ENCODE measurements around the gene CH25H.

CH25H gene

GRCh38 chr10:89167915-89168314 is 39.2 kb downstream of the CH25H start:
- no peak for DNase-seq (ENCODE audit: extremely low read depth, low read depth)
- TF ChIP-seq, protein P1, sequence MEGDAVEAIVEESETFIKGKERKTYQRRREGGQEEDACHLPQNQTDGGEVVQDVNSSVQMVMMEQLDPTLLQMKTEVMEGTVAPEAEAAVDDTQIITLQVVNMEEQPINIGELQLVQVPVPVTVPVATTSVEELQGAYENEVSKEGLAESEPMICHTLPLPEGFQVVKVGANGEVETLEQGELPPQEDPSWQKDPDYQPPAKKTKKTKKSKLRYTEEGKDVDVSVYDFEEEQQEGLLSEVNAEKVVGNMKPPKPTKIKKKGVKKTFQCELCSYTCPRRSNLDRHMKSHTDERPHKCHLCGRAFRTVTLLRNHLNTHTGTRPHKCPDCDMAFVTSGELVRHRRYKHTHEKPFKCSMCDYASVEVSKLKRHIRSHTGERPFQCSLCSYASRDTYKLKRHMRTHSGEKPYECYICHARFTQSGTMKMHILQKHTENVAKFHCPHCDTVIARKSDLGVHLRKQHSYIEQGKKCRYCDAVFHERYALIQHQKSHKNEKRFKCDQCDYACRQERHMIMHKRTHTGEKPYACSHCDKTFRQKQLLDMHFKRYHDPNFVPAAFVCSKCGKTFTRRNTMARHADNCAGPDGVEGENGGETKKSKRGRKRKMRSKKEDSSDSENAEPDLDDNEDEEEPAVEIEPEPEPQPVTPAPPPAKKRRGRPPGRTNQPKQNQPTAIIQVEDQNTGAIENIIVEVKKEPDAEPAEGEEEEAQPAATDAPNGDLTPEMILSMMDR (IDR thresholded peaks at IDR 0.05; ENCODE audit: low read depth, low read length, missing control alignments): no peak
- H3K4me3 ChIP-seq (replicated peaks; ENCODE audit: low read depth, low read length): no peak overlapping the region

DNA sequence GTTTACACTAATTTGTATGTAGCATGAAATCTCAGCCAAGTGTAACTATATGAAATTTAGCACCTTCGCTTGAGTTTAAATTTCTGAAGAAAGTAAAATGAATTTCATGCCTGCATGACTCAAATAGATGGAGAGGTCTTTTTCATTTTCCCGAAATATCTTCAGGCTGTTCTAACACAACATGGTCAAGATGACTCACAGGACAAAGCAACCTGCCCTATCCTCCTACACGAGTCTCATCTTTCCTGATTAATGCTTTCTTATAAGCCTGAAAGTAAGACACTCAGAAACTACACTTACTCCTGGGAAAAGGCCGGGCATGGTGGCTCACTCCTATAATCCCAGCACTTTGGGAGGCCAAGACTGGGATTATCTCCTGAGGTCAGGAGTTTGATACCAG is 41.2 kb downstream of the CH25H start:
- TF ChIP-seq, protein P1 (IDR thresholded peaks at IDR 0.05; ENCODE audit: low read depth, low read length, missing control alignments): no peak
- H3K4me3 ChIP-seq (replicated peaks; ENCODE audit: low read depth, low read length): no peak overlapping the region
- no peak for DNase-seq (ENCODE audit: extremely low read depth, low read depth)

GRCh38 chr10:89164920-89165319 is 42.2 kb downstream of the CH25H start:
- no peak for DNase-seq (ENCODE audit: extremely low read depth, low read depth)
- H3K4me3 ChIP-seq (replicated peaks; ENCODE audit: low read depth, low read length): no peak overlapping the region
- TF ChIP-seq, protein P1 (IDR thresholded peaks at IDR 0.05; ENCODE audit: low read depth, low read length, missing control alignments): no peak

DNA sequence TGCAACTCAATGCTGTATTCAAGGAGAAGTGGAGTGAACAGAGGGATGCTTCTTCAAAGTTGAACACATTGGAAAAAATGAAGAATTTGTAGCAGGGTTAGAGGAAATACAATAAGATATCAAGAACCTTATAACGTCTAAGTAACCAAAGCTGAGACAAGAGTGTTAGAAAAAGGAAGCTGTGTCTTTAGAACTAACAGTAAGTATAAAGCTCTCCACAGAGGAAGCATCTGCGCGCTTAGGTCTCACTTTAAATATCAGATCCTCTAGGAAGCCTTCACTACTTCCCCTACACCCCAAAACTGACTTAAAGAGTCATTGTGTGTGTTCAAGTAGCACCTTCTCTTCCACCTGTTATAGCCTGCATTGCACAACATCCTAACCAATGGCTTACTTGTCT is 43.0 kb downstream of the CH25H start:
- TF ChIP-seq, protein P1 (IDR thresholded peaks at IDR 0.05; ENCODE audit: low read depth, low read length, missing control alignments): no peak
- DNase-seq (ENCODE audit: extremely low read depth, low read depth): no peak
- H3K4me3 ChIP-seq (replicated peaks; ENCODE audit: low read depth, low read length): no peak overlapping the region

DNA sequence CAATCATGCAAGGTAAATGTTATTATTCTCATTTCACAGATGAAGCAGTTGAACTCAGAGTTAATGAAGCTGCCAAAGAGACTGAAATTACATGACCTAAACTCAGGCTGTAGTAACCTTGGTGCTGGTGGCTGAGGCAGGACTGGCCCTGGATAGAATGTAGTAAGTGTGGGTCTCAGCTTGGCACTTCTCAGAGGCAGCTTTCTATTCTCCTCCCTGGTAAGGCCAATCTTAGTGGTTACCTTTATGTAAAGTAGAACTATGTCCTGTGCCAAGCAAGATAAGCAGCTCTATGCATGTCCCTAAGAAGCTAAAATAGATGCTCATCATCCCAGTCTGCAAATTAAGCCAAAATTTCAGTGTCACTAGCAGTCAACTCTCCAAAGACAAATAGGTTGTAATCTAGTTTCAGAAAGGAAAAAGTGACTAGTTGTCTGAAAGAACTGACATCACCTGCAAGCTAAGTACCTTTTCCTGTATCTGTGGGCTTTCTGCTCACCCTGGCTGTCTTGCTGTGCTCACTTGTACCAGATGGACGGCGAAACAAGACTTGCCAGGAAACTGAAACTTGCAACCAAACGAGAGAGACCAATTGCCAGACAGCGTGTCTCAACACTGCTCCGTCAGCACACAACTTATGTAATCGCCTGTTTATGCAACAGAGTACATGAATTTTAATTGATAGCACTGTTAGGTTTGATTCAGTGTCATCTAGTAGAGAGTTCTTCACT is 43.7 kb downstream of the CH25H start:
- no peak for DNase-seq (ENCODE audit: extremely low read depth, low read depth)
- H3K4me3 ChIP-seq (replicated peaks; ENCODE audit: low read depth, low read length): no peak overlapping the region
- TF ChIP-seq, protein P1 (IDR thresholded peaks at IDR 0.05; ENCODE audit: low read depth, low read length, missing control alignments): no peak

DNA sequence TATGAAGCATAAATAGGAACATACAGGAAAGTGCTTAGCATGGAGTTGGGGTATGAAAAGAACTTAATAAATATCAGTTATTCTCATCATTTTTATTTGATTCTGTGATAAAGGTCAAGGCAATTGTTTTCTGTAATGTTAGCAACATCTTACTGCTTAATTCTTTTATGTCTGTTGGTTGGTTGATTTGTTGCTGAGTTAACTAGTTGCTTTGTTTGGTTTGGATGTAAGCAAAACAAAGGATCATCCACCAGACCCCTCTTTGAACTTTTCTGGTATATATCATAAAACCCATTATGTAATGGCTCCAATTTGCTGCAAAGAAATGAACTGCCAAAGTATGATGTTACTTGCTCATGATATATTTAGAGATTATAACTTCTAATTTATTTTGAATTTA is 44.5 kb downstream of the CH25H start:
- TF ChIP-seq, protein P1 (IDR thresholded peaks at IDR 0.05; ENCODE audit: low read depth, low read length, missing control alignments): no peak
- DNase-seq (ENCODE audit: extremely low read depth, low read depth): no peak
- no peak overlapping the region for H3K4me3 ChIP-seq (replicated peaks; ENCODE audit: low read depth, low read length)

GRCh38 chr10:89160339-89160738 is 46.8 kb downstream of the CH25H start:
- DNase-seq (ENCODE audit: extremely low read depth, low read depth): no peak
- H3K4me3 ChIP-seq (replicated peaks; ENCODE audit: low read depth, low read length): no peak overlapping the region
- TF ChIP-seq, protein P1 (IDR thresholded peaks at IDR 0.05; ENCODE audit: low read depth, low read length, missing control alignments): no peak
